NCI-H2196 treated with DMSO at 0.1 percent for 48 hours (cell line): ENCODE results near the gene OR4C3.
"Not testable (repeated sequence)": the region's sequence is repeated elsewhere in the genome, so short reads cannot be mapped to it uniquely, and the experiment has no call there.

Experiments
- DNase-seq: peaks from one replicate; lab custom pipeline; 2025; ENCODE audit not compliant: unreplicated experiment; lab: John Stamatoyannopoulos, UW

OR4C3 gene

GRCh38 chr11:48324620-48325019 lies at the start of gene OR4C3:
Gene OR4C3, plus strand, starts transcription at chr11:48324920. Its CDS starts 102 bp downstream, at chr11:48325022.
- not testable (repeated sequence) for DNase-seq

GRCh38 chr11:48305923-48306322 lies 18.8 kb upstream of the OR4C3 start, which contains the start of gene OR4S1:
Gene OR4S1, plus strand, starts transcription at chr11:48306223. Its CDS starts 0 bp downstream, at chr11:48306223.
- no peak for DNase-seq

GRCh38 chr11:48307760-48308386 lies 16.8 kb upstream of the OR4C3 start:
- DNase-seq, result peak; percentile 5

- DNase-seq, result not testable (repeated sequence)
Observed at GRCh38 chr11:48313590-48313989, 11.1 kb upstream of the OR4C3 start.

- not testable (repeated sequence) for DNase-seq
Observed at GRCh38 chr11:48319813-48320212, 4.9 kb upstream of the OR4C3 start.

- DNase-seq, result no peak
Observed at GRCh38 chr11:48341466-48341865, 16.7 kb downstream of the OR4C3 start.

- DNase-seq, result not testable (repeated sequence)
Observed at GRCh38 chr11:48342505-48342904, 17.8 kb downstream of the OR4C3 start.

- DNase-seq, result not testable (repeated sequence)
Observed at GRCh38 chr11:48346286-48346685, 21.6 kb downstream of the OR4C3 start.

- DNase-seq, result no peak
Observed at GRCh38 chr11:48354013-48354412, 29.3 kb downstream of the OR4C3 start.

- no peak for DNase-seq
Observed at GRCh38 chr11:48354677-48355076, 30.0 kb downstream of the OR4C3 start.

GRCh38 chr11:48361289-48361688 lies 36.6 kb downstream of the OR4C3 start:
- DNase-seq, result not testable (repeated sequence)

- no peak for DNase-seq
Observed at GRCh38 chr11:48366365-48366764, 41.6 kb downstream of the OR4C3 start, which contains the start of gene OR4C5. Gene OR4C5, minus strand, starts transcription at chr11:48366465. Its CDS starts 0 bp downstream, at chr11:48366465.
